GM19099 (cell line): ENCODE data around the gene C2CD2L.

Experiments used
- POLR2A ChIP-seq: IDR thresholded peaks from 3 replicates; pipeline ENCODE4 v1.6.1; 2011; ENCODE audit warnings: low read depth; ENCODE audit not compliant: insufficient read length; ENCODE audit errors: extremely low read depth

C2CD2L gene

GRCh38 chr11:119121008-119121810 is 14.1 kb downstream of the C2CD2L start, which contains the start of gene HINFP:
Gene HINFP (plus strand): TSS chr11:119121580. CDS start chr11:119126945, 5,365 bp downstream.
- peak; percentile 81 for TF ChIP-seq POLR2A

- TF ChIP-seq POLR2A: no peak
Observed at GRCh38 chr11:119121811-119122124, 14.6 kb downstream of the C2CD2L start.

- no peak for TF ChIP-seq POLR2A
Observed at GRCh38 chr11:119125821-119126220, 18.7 kb downstream of the C2CD2L start.

- TF ChIP-seq POLR2A: no peak
Observed at GRCh38 chr11:119126675-119127268, 19.6 kb downstream of the C2CD2L start.

GRCh38 chr11:119130662-119131061 is 23.5 kb downstream of the C2CD2L start:
- TF ChIP-seq POLR2A: no peak

- TF ChIP-seq POLR2A: no peak
Observed at GRCh38 chr11:119134389-119134978, 27.3 kb downstream of the C2CD2L start.

GRCh38 chr11:119144825-119145486 is 37.8 kb downstream of the C2CD2L start:
- TF ChIP-seq POLR2A: no peak

GRCh38 chr11:119145551-119145950 is 38.4 kb downstream of the C2CD2L start:
- no peak for TF ChIP-seq POLR2A

- no peak for TF ChIP-seq POLR2A
Observed at GRCh38 chr11:119147604-119148333, 40.6 kb downstream of the C2CD2L start.

- TF ChIP-seq POLR2A: no peak
Observed at GRCh38 chr11:119148720-119149017, 41.5 kb downstream of the C2CD2L start.

GRCh38 chr11:119149018-119149785 is 42.1 kb downstream of the C2CD2L start, which contains the start of gene ABCG4:
Gene ABCG4 (plus strand): TSS chr11:119149052. CDS start chr11:119149966, 914 bp downstream.
- TF ChIP-seq POLR2A: no peak

- no peak for TF ChIP-seq POLR2A
Observed at GRCh38 chr11:119149786-119150275, 42.7 kb downstream of the C2CD2L start.

- TF ChIP-seq POLR2A: no peak
Observed at GRCh38 chr11:119152043-119152442, 44.9 kb downstream of the C2CD2L start.

GRCh38 chr11:119152604-119153003 is 45.5 kb downstream of the C2CD2L start:
- no peak for TF ChIP-seq POLR2A
